HUES6 (cell line): Measurements from ENCODE around the gene MTCL1.

Experiments used
- H3K27ac ChIP-seq: 2 replicates; pipeline ENCODE4 v1.7.0; 2013; ENCODE audit warnings: low read depth, mild to moderate bottlenecking, low read length, inconsistent platforms
- H3K27me3 ChIP-seq: 2 replicates; pipeline ENCODE4 v1.6.1; 2013; ENCODE audit warnings: low read length; ENCODE audit not compliant: control insufficient read depth, insufficient read depth
- H3K36me3 ChIP-seq: 2 replicates; pipeline ENCODE4 v1.6.1; 2013; ENCODE audit warnings: low read length; ENCODE audit not compliant: control insufficient read depth, insufficient read depth
- H3K4me1 ChIP-seq: 2 replicates; pipeline ENCODE4 v1.6.1; 2013; ENCODE audit warnings: low read length; ENCODE audit not compliant: control insufficient read depth, insufficient read depth
- H3K4me3 ChIP-seq: 2 replicates; pipeline ENCODE4 v1.5.1; 2013; ENCODE audit warnings: low read depth, low read length
- H3K9ac ChIP-seq: one replicate; pipeline ENCODE4 v1.6.1; 2013; ENCODE audit warnings: mild to moderate bottlenecking, low read length
- H3K9me3 ChIP-seq: 2 replicates; pipeline ENCODE4 v1.6.1; 2013; ENCODE audit warnings: low read depth, low read length; ENCODE audit not compliant: control insufficient read depth, insufficient read depth

Gene MTCL1

GRCh38 chr18:8762968-8763367 lies 57.6 kb downstream of the MTCL1 start:
- no peak overlapping the region for H3K4me3 ChIP-seq
- no peaks in the 10 kb centered on the region for H3K27me3 ChIP-seq
- peaks cover 51% of the 10 kb centered on the region for H3K36me3 ChIP-seq
- no peak overlapping the region for H3K27ac ChIP-seq
- H3K9ac ChIP-seq, result no peak overlapping the region
- H3K4me1 ChIP-seq, result peaks cover 20% of the 10 kb centered on the region
- peaks cover 24% of the 10 kb centered on the region for H3K9me3 ChIP-seq

DNA sequence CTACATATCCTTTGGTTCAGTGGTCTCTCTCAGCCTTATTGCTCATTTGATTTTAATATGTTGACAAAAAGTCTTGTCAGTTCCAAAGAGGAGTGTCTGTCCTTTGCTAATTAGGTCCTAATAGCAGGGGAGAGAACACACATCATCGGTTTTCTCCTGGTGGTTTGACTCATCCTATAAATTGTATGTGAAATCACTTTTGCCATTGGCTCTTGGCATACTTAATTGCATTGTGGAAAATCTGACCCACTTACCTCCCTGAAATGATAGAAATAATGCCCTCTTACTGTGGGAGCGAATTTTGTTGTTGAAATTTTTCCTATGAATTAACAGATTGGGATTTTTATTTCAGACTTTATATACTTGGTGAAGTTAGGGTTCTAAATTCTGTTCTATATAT lies 58.3 kb downstream of the MTCL1 start:
- H3K9me3 ChIP-seq, result peaks cover 24% of the 10 kb centered on the region
- no peak overlapping the region for H3K4me3 ChIP-seq
- no peak overlapping the region for H3K27ac ChIP-seq
- peaks cover 20% of the 10 kb centered on the region for H3K4me1 ChIP-seq
- no peaks in the 10 kb centered on the region for H3K27me3 ChIP-seq
- peaks cover 46% of the 10 kb centered on the region for H3K36me3 ChIP-seq
- H3K9ac ChIP-seq, result no peak overlapping the region

DNA sequence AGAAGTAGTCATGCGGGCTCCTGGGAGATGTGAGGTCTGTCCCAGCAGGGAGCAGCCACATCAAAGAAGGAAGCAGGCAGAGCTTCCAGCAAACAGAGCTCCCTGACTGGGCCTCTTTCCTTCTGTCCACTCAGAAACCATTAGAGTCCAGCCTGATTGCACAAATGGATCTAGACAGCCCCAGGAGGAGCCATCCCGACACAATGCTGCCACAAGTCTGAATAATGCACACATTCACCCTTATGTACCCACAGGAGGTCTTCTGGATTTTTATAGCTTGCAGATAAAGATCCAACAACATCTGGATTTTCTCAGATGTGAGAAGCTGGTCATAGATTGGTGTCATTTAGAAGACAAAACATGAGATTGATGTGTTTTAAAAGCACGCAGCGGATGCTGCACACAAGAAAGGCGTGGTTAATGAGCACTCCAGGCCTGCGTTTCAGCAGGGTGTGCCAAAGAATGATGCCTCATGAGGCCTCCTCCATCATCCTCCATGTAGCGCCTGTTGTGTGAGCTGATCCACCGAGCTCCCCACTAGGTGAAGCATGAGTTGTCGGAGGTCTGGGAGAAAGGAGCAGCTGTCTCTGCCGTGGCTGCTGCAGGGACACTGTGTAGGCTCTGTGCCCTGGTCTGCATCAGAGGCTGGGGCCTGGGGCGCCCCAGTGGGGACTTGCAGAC lies 60.6 kb downstream of the MTCL1 start:
- Histone ChIP-seq H3K4me1 (peaks cover 20% of the 10 kb centered on the region), H3K27ac (no peak overlapping the region), H3K9me3 (peaks cover 16% of the 10 kb centered on the region), H3K36me3 (peaks cover 38% of the 10 kb centered on the region), H3K27me3 (no peaks in the 10 kb centered on the region), H3K9ac (no peak overlapping the region), H3K4me3 (no peak overlapping the region)

GRCh38 chr18:8766559-8767293 lies 61.4 kb downstream of the MTCL1 start:
- Histone ChIP-seq H3K4me1 (peaks cover 20% of the 10 kb centered on the region), H3K4me3 (no peak overlapping the region), H3K27me3 (no peaks in the 10 kb centered on the region), H3K9me3 (peaks cover 8% of the 10 kb centered on the region), H3K36me3 (peaks cover 30% of the 10 kb centered on the region), H3K9ac (no peak overlapping the region), H3K27ac (no peak overlapping the region)

DNA sequence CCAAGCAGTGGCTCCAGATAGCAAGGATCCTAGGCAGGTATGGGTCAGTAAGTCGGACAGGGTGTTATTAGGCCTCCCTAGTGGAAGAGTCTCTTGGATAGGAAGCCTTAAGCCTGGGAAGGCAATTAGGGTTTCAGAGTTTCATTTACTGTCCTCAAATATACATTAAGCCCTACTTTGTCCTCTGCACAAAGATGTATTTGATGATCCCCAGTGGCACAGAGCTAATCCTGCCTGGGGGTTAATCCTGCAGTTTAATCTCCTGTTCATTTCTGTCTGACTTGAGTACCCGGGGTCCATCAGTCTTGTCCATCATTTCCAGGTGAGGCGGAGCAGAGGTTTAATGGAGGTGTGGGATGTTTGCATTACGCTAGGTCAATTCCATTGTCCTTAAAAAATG lies 62.0 kb downstream of the MTCL1 start:
- no peak overlapping the region for H3K27ac ChIP-seq
- peaks cover 25% of the 10 kb centered on the region for H3K4me1 ChIP-seq
- no peaks in the 10 kb centered on the region for H3K27me3 ChIP-seq
- H3K36me3 ChIP-seq, result peaks cover 24% of the 10 kb centered on the region
- H3K4me3 ChIP-seq, result no peak overlapping the region
- no peak overlapping the region for H3K9ac ChIP-seq
- H3K9me3 ChIP-seq, result 0 out of 2 replicates have a peak, but pooled peaks cover 2% of the 10 kb centered on the region

DNA sequence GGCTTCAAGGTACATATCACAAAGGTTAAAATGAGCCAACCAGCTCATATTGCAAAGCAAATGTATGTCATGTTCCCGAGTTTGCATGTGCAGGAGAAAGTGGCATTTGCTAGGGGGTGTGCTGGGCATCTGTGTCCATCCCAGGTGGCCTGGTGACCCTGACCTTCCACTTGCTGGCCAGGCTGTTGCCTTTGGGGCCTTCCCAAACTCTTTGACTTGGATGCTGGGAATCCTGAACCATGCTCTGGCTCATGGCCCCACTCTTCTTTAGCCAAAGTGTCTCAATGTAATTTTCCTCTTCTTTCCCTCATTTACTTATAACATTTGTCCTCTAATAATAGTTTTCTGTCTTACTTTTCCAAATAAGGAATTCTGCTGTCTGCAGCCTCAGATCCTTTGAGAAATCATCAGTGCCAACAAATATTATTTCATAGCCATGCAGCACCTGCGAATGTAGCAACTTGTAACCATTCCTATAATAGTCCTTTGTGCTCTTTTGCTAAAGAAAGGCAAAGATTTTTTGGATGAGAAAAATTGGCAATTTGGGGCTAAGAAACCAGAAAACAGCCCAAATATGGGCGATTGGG lies 64.2 kb downstream of the MTCL1 start:
- Histone ChIP-seq H3K36me3 (peaks cover 9% of the 10 kb centered on the region), H3K4me3 (no peak overlapping the region), H3K9ac (no peak overlapping the region), H3K27ac (no peak overlapping the region), H3K9me3 (no peaks in the 10 kb centered on the region), H3K4me1 (peaks cover 31% of the 10 kb centered on the region), H3K27me3 (no peaks in the 10 kb centered on the region)

- Histone ChIP-seq H3K4me3 (no peak overlapping the region), H3K4me1 (peaks cover 32% of the 10 kb centered on the region), H3K9me3 (no peaks in the 10 kb centered on the region), H3K9ac (no peak overlapping the region), H3K27me3 (no peaks in the 10 kb centered on the region), H3K27ac (no peak overlapping the region), H3K36me3 (no peaks in the 10 kb centered on the region)
These were observed 65.3 kb downstream of the MTCL1 start for GRCh38 chr18:8770657-8771056.

GRCh38 chr18:8771930-8772329 lies 66.6 kb downstream of the MTCL1 start:
- Histone ChIP-seq H3K4me1 (peaks cover 26% of the 10 kb centered on the region), H3K36me3 (no peaks in the 10 kb centered on the region), H3K9ac (no peak overlapping the region), H3K9me3 (no peaks in the 10 kb centered on the region), H3K4me3 (no peak overlapping the region), H3K27me3 (no peaks in the 10 kb centered on the region), H3K27ac (no peak overlapping the region)

- peaks cover 40% of the 10 kb centered on the region for H3K4me1 ChIP-seq
These were observed 68.6 kb downstream of the MTCL1 start for GRCh38 chr18:8773980-8774379.

GRCh38 chr18:8776013-8776943 lies 70.9 kb downstream of the MTCL1 start:
- no peak overlapping the region for H3K9ac ChIP-seq
- no peaks in the 10 kb centered on the region for H3K9me3 ChIP-seq
- peaks cover 15% of the 10 kb centered on the region for H3K36me3 ChIP-seq
- H3K4me1 ChIP-seq, result peaks cover 40% of the 10 kb centered on the region
- no peak overlapping the region for H3K4me3 ChIP-seq
- H3K27me3 ChIP-seq, result no peaks in the 10 kb centered on the region
- no peak overlapping the region for H3K27ac ChIP-seq

More at GRCh38 chr18:8773980-8774379, 68.6 kb downstream of the MTCL1 start:
- Histone ChIP-seq H3K9ac (no peak overlapping the region), H3K4me3 (no peak overlapping the region), H3K36me3 (no peaks in the 10 kb centered on the region), H3K27ac (no peak overlapping the region), H3K27me3 (no peaks in the 10 kb centered on the region), H3K9me3 (no peaks in the 10 kb centered on the region)
